Mucosa of descending colon (tissue), 3 donors: ENCODE measurements around the gene CACNA2D3. TPM values are rescaled to one million over a fixed set of nuclear protein-coding genes. Genes with fewer than 3 reads are reported as not detected.

Experiments
- ATAC-seq: fragments of 200-7000 bp; cut with Tn5 transposase; one replicate; pipeline ENCODE4 v1.9.1; 2020; ENCODE audit warnings: mild to moderate bottlenecking, moderate library complexity
- DNase-seq, 3 donors: peaks; one replicate each; pipeline ENCODE4 v3.0.0-alpha.2; 2020
- H3K36me3 ChIP-seq: fragments of 200-600 bp; one replicate; pipeline ENCODE4 v1.8.0; 2021; ENCODE audit warnings: low read depth, mild to moderate bottlenecking
- H3K4me1 ChIP-seq: fragments of 200-600 bp; one replicate; pipeline ENCODE4 v1.8.0; 2021; ENCODE audit warnings: low read depth, mild to moderate bottlenecking
- H3K4me3 ChIP-seq: fragments of 200-600 bp; one replicate; pipeline ENCODE4 v1.8.0; 2021; ENCODE audit warnings: mild to moderate bottlenecking
- H3K9me3 ChIP-seq: fragments of 200-600 bp; one replicate; pipeline ENCODE4 v1.8.0; 2021; ENCODE audit warnings: mild to moderate bottlenecking
- CTCF ChIP-seq: fragments of 200-600 bp; IDR thresholded peaks from one replicate; pipeline ENCODE4 v1.8.0; 2022; ENCODE audit warnings: antibody characterized with exemption, mild to moderate bottlenecking
- intact Hi-C, 2 donors: fragments of 100-400 bp; cut with DNase I in 1 of 2; cut with micrococcal nuclease in 1 of 2; formaldehyde crosslinking; loops; one replicate each; pipeline versions ENCODE4 v1.11.0 to v1.11.1; 2022; cut with DNase I, micrococcal nuclease
- total RNA-seq, 3 donors: library from RNA; stranded (reverse); fragmentation: NEBNext Ultra II Directional in 2 of 3; extraction: Animal tissue kit (Norgen Biotek cat#: 25700) in 2 of 3; gene quantifications; one replicate each; pipeline versions ENCODE4 v1.2.1 to v1.2.4, GENCODE V29; 2021 to 2023
- donor health status: DM: no; HTN: no; CAD: no; lungs with moderate emphysema.
- donor health status: DM: no; HTN: no; CAD: no.
- donor health status: DM: no; HTN: yes; CAD: no.

The CACNA2D3 gene
- total RNA-seq, 3 donors from 2014 or later = 0.34 to 3.5 (median 0.55) TPM

GRCh38 chr3:54764911-54765310, 642.6 kb downstream of the CACNA2D3 start:
- Histone ChIP-seq H3K4me1 (no peaks in the 10 kb centered on the region), H3K9me3 (no peaks in the 10 kb centered on the region), H3K4me3 (no peak overlapping the region), H3K36me3 (no peaks in the 10 kb centered on the region)
- DNase-seq (no peak), ATAC-seq (no peak)
- intact Hi-C loops = no loop called here
- no peak for TF ChIP-seq CTCF

- Histone ChIP-seq H3K4me1 (no peaks in the 10 kb centered on the region), H3K4me3 (no peak overlapping the region), H3K9me3 (no peaks in the 10 kb centered on the region), H3K36me3 (no peaks in the 10 kb centered on the region)
- DNase-seq (no peak), ATAC-seq (no peak)
- intact Hi-C loops = no loop called here
- no peak for TF ChIP-seq CTCF
These were observed 648.7 kb downstream of the CACNA2D3 start for GRCh38 chr3:54771050-54771449.

DNA sequence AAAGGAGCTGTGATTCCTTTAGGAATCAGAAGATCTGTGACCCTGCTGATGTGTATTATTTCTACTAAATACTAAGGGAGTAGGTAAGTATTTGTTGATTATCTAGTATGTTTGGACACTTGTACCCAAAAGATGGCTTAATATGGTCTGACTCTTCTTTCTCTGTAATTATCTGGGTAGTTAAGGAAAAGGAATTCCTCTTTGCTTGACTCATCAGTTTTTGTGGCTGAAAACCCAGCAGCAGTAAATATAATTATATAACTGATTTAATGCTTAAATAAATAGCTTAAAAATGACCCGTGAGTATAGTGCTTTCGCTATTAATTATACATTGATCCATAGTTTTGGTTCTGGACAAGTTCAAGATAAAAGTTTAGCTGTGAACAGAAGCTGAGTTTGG, 649.7 kb downstream of the CACNA2D3 start:
- Histone ChIP-seq H3K4me1 (no peaks in the 10 kb centered on the region), H3K9me3 (no peaks in the 10 kb centered on the region), H3K36me3 (no peaks in the 10 kb centered on the region), H3K4me3 (no peak overlapping the region)
- intact Hi-C loops = no loop called here
- ATAC-seq (no peak), DNase-seq (no peak)
- TF ChIP-seq CTCF = no peak

DNA sequence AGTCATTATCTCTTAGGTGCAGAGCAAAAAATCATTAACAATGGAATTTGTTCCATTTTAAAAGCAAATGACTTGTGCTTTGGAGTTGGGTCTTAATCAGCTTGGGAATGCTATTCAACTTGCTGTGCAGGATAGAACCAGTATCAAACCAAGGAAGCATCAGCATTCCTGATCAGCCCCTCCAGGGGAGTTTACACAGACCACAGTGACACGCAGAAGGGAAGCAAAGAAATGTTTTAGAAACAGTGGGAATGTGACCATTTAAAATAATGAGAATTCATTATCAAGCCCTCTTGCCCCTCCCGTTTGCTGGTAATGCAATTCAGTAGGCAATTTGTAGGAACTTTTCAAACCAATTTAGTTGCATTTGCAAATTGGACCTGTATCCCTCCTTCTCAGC, 650.4 kb downstream of the CACNA2D3 start:
- Histone ChIP-seq H3K4me3 (no peak overlapping the region), H3K4me1 (no peaks in the 10 kb centered on the region), H3K9me3 (no peaks in the 10 kb centered on the region), H3K36me3 (no peaks in the 10 kb centered on the region)
- DNase-seq (no peak), ATAC-seq (no peak)
- intact Hi-C loops = no loop called here
- no peak for TF ChIP-seq CTCF

DNA sequence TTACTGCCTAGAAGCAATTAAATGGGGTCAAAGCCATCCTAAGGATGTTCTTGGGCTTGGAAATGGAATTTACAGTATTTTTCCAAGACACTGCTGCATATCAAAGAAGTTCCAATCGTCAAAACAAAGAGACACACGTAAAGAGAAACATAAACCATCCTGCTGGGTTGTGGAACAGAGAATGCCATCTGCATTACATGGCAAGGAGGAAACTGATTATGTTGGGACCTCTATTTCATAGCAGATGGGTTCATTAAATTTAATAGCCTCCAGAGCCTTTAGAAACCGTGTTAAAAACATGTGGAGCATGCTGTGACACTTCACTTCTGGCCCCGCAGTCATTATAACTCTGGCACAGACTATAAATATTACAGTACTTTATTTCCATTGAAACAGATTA, 650.9 kb downstream of the CACNA2D3 start:
- H3K4me1 ChIP-seq = no peaks in the 10 kb centered on the region
- intact Hi-C loops = no loop called here
- no peak for ATAC-seq
- no peaks in the 10 kb centered on the region for H3K36me3 ChIP-seq
- DNase-seq = no peak
- no peak overlapping the region for H3K4me3 ChIP-seq
- no peak for TF ChIP-seq CTCF
- H3K9me3 ChIP-seq = no peaks in the 10 kb centered on the region

- no peak for TF ChIP-seq CTCF
- H3K36me3 ChIP-seq = no peaks in the 10 kb centered on the region
- H3K9me3 ChIP-seq = no peaks in the 10 kb centered on the region
- intact Hi-C loops = no loop called here
- no peak overlapping the region for H3K4me3 ChIP-seq
- ATAC-seq (no peak), DNase-seq (no peak)
- H3K4me1 ChIP-seq = no peaks in the 10 kb centered on the region
These were observed 654.2 kb downstream of the CACNA2D3 start for GRCh38 chr3:54776601-54777000.
